Endodermal cell (in vitro differentiated cells): Measurements from ENCODE around the gene LEMD1. TPM values are rescaled to one million over a fixed set of nuclear protein-coding genes. Genes with fewer than 3 reads are reported as not detected.
"Not testable (repeated sequence)": the region's sequence is repeated elsewhere in the genome, so short reads cannot be mapped to it uniquely, and the experiment has no call there.

Experiments
- DNase-seq: peaks from one replicate; pipeline ENCODE4 v3.0.0-alpha.2; 2017
- H3K27ac ChIP-seq: 2 replicates; pipeline ENCODE4 v1.5.1; 2013; ENCODE audit warnings: mild to moderate bottlenecking, low read depth, low read length, moderate library complexity
- H3K27me3 ChIP-seq: 2 replicates; pipeline ENCODE4 v1.6.1; 2013; ENCODE audit warnings: mild to moderate bottlenecking, low read length, moderate library complexity; ENCODE audit not compliant: insufficient read depth, control insufficient read depth, poor library complexity, severe bottlenecking
- H3K36me3 ChIP-seq: 2 replicates; pipeline ENCODE4 v1.7.0; 2013; ENCODE audit warnings: mild to moderate bottlenecking, low read length, moderate library complexity; ENCODE audit not compliant: control insufficient read depth, insufficient read depth
- H3K4me1 ChIP-seq: one replicate; pipeline ENCODE4 v1.7.0; 2013; ENCODE audit warnings: low read length; ENCODE audit not compliant: control insufficient read depth, insufficient read depth
- H3K4me3 ChIP-seq: 2 replicates; pipeline ENCODE4 v1.5.1; 2013; ENCODE audit warnings: mild to moderate bottlenecking, low read length, moderate library complexity
- H3K9ac ChIP-seq: 2 replicates; pipeline ENCODE4 v1.6.1; 2013; ENCODE audit warnings: mild to moderate bottlenecking, low read length, moderate library complexity; ENCODE audit not compliant: poor library complexity, severe bottlenecking; ENCODE audit errors: extremely low read depth
- H3K9me3 ChIP-seq: 2 replicates; pipeline ENCODE4 v1.6.1; 2013; ENCODE audit warnings: mild to moderate bottlenecking, low read length, moderate library complexity; ENCODE audit not compliant: control insufficient read depth
- H3K27ac Mint-ChIP-seq: 2 replicates; pipeline ENCODE4 v1.8.0; 2020; ENCODE audit warnings: mixed read lengths
- H3K27me3 Mint-ChIP-seq: 2 replicates; pipeline ENCODE4 v1.8.0; 2021; ENCODE audit warnings: mild to moderate bottlenecking, mixed read lengths; ENCODE audit not compliant: insufficient read depth
- H3K36me3 Mint-ChIP-seq: 2 replicates; pipeline ENCODE4 v1.8.0; 2020; ENCODE audit warnings: low read depth, mixed read lengths
- H3K4me1 Mint-ChIP-seq: 2 replicates; pipeline ENCODE4 v1.8.0; 2020; ENCODE audit warnings: mixed read lengths
- H3K4me3 Mint-ChIP-seq: 2 replicates; pipeline ENCODE4 v1.8.0; 2020; ENCODE audit warnings: mild to moderate bottlenecking, moderate library complexity, mixed read lengths
- H3K9me3 Mint-ChIP-seq: 2 replicates; pipeline ENCODE4 v1.8.0; 2020; ENCODE audit warnings: mild to moderate bottlenecking, mixed read lengths
- WGBS, 2 experiments: methylation state at CpG; one replicate each; pipeline versions ENCODE4 v1.1.5 to v1.1.7; 2013; ENCODE audit warnings: missing lambda C conversion rate in 2 of 2, mixed read lengths in 1 of 2; ENCODE audit not compliant: insufficient coverage in 1 of 2, insufficient read length in 1 of 2; 5-methylcytosine and 5-hydroxymethylcytosine counted together
- total RNA-seq, 2 donors: library from RNA; stranded (reverse); fragmentation: NEBNext Ultra II Directional in 1 of 2; extraction: Animal tissue kit (Norgen Biotek cat#: 25700) in 1 of 2; gene quantifications; 2 replicates in 1 of 2; 3 replicates in 1 of 2; pipeline ENCODE4 v1.2.1, GENCODE V29; 2021
- TF ChIP-seq, protein P1 (sequence below): fragments of 200-600 bp; sonication (generic); conservative IDR thresholded peaks from 2 replicates; pipeline ENCODE4 v1.5.0; 2021; ENCODE audit warnings: antibody characterized with exemption, mild to moderate bottlenecking

Gene LEMD1
- total RNA-seq, 2 donors from 2014 or later = 13.5 to 16.7 TPM

DNA sequence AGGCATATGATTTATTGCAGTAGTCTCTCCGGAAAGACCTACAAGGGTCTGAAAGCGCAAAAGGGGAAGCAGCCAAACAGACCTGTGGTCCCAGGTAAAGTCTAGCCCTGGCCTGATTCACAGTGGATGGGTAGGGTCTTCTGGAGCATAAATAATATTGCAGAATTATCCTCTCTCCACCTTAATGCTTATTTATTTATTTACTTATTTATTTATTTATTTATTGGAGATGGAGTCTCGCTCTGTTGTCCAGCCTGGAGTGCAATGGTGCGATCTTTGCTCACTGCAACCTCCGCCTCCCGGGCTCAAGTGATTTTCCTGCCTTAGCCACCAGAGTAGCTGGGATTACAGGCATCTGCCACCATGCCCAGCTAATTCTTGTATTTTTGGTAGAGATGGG is 53.4 kb downstream of the LEMD1 start:
- H3K4me1 Mint-ChIP-seq = peaks cover 23% of the 10 kb centered on the region
- H3K36me3 ChIP-seq = no peaks in the 10 kb centered on the region
- no peaks in the 10 kb centered on the region for H3K9me3 ChIP-seq
- H3K27ac Mint-ChIP-seq = no peak overlapping the region
- H3K4me3 ChIP-seq = no peak overlapping the region
- WGBS, 2 experiments = 95 to 100% methylated on average over 4 to 6 of the region's 6 CpGs
- peak; percentile 16 for DNase-seq
- H3K9ac ChIP-seq = no peak overlapping the region
- no peaks in the 10 kb centered on the region for H3K4me1 ChIP-seq
- no peak overlapping the region for H3K27ac ChIP-seq
- H3K4me3 Mint-ChIP-seq = no peak overlapping the region
- no peaks in the 10 kb centered on the region for H3K27me3 Mint-ChIP-seq
- TF ChIP-seq, protein P1, sequence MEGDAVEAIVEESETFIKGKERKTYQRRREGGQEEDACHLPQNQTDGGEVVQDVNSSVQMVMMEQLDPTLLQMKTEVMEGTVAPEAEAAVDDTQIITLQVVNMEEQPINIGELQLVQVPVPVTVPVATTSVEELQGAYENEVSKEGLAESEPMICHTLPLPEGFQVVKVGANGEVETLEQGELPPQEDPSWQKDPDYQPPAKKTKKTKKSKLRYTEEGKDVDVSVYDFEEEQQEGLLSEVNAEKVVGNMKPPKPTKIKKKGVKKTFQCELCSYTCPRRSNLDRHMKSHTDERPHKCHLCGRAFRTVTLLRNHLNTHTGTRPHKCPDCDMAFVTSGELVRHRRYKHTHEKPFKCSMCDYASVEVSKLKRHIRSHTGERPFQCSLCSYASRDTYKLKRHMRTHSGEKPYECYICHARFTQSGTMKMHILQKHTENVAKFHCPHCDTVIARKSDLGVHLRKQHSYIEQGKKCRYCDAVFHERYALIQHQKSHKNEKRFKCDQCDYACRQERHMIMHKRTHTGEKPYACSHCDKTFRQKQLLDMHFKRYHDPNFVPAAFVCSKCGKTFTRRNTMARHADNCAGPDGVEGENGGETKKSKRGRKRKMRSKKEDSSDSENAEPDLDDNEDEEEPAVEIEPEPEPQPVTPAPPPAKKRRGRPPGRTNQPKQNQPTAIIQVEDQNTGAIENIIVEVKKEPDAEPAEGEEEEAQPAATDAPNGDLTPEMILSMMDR = no peak
- H3K36me3 Mint-ChIP-seq = no peaks in the 10 kb centered on the region
- H3K27me3 ChIP-seq = no peaks in the 10 kb centered on the region
- no peaks in the 10 kb centered on the region for H3K9me3 Mint-ChIP-seq

DNA sequence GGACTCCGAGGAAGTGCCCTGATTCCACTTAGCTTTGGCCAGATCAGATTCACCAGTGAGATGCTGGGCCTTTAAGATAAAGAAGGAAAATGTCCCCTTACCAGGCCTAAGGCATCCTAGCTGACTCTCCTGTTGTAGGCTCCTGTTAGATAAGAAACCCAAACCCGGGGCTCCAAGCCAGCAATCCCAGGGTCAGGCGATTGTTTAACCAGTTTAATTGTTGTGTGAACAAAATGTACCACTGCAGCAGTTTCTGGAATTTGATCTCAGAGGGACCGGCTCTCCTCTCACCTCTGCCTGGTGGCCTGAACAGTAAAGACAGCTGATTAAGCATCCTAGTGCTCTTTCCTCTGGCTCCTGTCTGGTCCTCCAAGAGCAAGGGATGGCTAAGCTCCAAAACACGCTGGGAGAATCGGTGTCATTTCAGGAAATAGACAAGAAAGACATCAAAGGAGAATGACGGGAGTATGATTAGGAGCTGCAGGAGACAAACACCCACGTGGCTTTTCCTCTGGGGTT is 55.9 kb downstream of the LEMD1 start:
- TF ChIP-seq, protein P1 = no peak
- Histone ChIP-seq H3K4me3 (no peak overlapping the region), H3K4me1 (no peaks in the 10 kb centered on the region), H3K9ac (no peak overlapping the region), H3K9me3 (no peaks in the 10 kb centered on the region), H3K27me3 (no peaks in the 10 kb centered on the region), H3K36me3 (no peaks in the 10 kb centered on the region), H3K27ac (no peak overlapping the region)
- no peak overlapping the region for H3K4me3 Mint-ChIP-seq
- peaks cover 6% of the 10 kb centered on the region for H3K4me1 Mint-ChIP-seq
- no peak overlapping the region for H3K27ac Mint-ChIP-seq
- no peaks in the 10 kb centered on the region for H3K36me3 Mint-ChIP-seq
- H3K27me3 Mint-ChIP-seq = no peaks in the 10 kb centered on the region
- WGBS, 2 experiments = 66 to 73% methylated on average over 5 to 8 of the region's 8 CpGs
- DNase-seq = peak; percentile 47
- no peaks in the 10 kb centered on the region for H3K9me3 Mint-ChIP-seq

DNA sequence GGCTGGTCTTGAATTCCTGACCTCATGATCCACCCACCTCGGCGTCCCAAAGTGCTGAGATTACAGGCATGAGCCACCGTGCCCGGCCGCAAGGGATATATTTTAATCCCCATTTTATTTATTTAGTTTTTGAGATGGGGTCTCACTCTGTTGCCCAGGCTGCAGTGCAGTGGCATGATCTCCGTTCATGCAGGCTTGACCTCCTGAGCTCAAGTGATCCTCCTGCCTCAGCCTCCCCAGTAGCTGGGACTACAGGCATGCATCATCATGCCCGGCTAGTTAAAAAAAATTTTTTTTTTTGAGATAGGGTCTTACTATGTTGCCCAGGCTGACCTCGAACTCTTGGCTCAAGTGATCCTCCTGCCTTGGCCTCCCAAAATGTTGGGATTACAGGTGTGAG is 56.8 kb downstream of the LEMD1 start:
- H3K9me3 Mint-ChIP-seq, H3K9ac ChIP-seq, H3K27ac Mint-ChIP-seq, H3K9me3 ChIP-seq, H3K27ac ChIP-seq, H3K36me3 ChIP-seq, H3K4me3 Mint-ChIP-seq, H3K4me1 ChIP-seq, H3K4me3 ChIP-seq, DNase-seq, H3K27me3 ChIP-seq, H3K4me1 Mint-ChIP-seq, H3K36me3 Mint-ChIP-seq, H3K27me3 Mint-ChIP-seq: not testable (repeated sequence)
- WGBS, 2 experiments = 92 to 95% methylated on average over 3 to 8 of the region's 8 CpGs

DNA sequence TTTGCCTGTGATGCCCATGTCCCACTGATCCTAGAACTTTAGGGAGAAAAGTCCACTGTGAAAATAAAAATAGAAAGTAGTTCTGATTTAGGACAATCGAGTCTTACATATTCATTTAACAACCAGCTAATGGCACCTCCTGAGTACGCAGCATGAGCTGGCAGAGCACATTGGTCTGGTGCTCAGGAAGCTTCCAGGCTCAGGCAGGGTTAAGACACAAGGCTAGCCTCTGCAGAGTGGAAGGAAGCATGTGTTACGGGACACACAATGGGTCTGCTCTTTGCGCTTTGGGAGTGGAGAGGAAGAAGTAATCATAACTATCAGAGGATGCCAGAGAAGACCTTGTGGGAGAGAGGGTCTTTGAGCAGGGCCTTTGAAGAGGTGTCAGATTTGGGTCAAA is 61.0 kb downstream of the LEMD1 start:
- H3K27ac Mint-ChIP-seq = no peak overlapping the region

More for the DNA sequence above, 61.0 kb downstream of the LEMD1 start:
- peak; percentile 42 for DNase-seq
- H3K4me1 Mint-ChIP-seq = peaks cover 12% of the 10 kb centered on the region
- TF ChIP-seq, protein P1 = no peak
- WGBS, 2 experiments = 89 to 91% methylated on average over 3 to 4 of the region's 4 CpGs
- H3K4me1 ChIP-seq = peaks cover 3% of the 10 kb centered on the region
- no peaks in the 10 kb centered on the region for H3K36me3 ChIP-seq
- H3K36me3 Mint-ChIP-seq = no peaks in the 10 kb centered on the region
- no peaks in the 10 kb centered on the region for H3K9me3 ChIP-seq
- no peak overlapping the region for H3K27ac ChIP-seq
- no peak overlapping the region for H3K4me3 Mint-ChIP-seq
- no peak overlapping the region for H3K4me3 ChIP-seq
- H3K27me3 Mint-ChIP-seq = peaks cover 8% of the 10 kb centered on the region
- H3K9me3 Mint-ChIP-seq = no peaks in the 10 kb centered on the region
- H3K9ac ChIP-seq = no peak overlapping the region
- no peaks in the 10 kb centered on the region for H3K27me3 ChIP-seq
